ENCODE results near the gene UBE4A.

Gene UBE4A

GRCh38 chr11:118341815-118342489, 17.4 kb upstream of the UBE4A start:
- no peak for FAIRE-seq

GRCh38 chr11:118342503-118343161, 16.8 kb upstream of the UBE4A start, which contains the start of gene CD3D:
CD3D (minus strand) TSS chr11:118342705; CDS start chr11:118342607, 98 bp downstream.
- no peak for FAIRE-seq

- FAIRE-seq: no peak
Measured at GRCh38 chr11:118343248-118343647, 16.2 kb upstream of the UBE4A start.

GRCh38 chr11:118343981-118344515, 15.4 kb upstream of the UBE4A start, which contains the start of gene CD3G:
CD3G (plus strand) TSS chr11:118344344; CDS start chr11:118344424, 80 bp downstream.
- no peak for FAIRE-seq

- no peak for FAIRE-seq
Measured at GRCh38 chr11:118349475-118349874, 9.9 kb upstream of the UBE4A start.

GRCh38 chr11:118353084-118353710, 6.2 kb upstream of the UBE4A start:
- no peak for FAIRE-seq

GRCh38 chr11:118358071-118358470, 1.3 kb upstream of the UBE4A start:
- no peak for FAIRE-seq

GRCh38 chr11:118364956-118365615, 5.7 kb downstream of the UBE4A start:
- FAIRE-seq: no peak

- FAIRE-seq: no peak
Measured at GRCh38 chr11:118366287-118366686, 6.9 kb downstream of the UBE4A start.

- FAIRE-seq: no peak
Measured at GRCh38 chr11:118370774-118371173, 11.4 kb downstream of the UBE4A start.

- no peak for FAIRE-seq
Measured at GRCh38 chr11:118373263-118373662, 13.9 kb downstream of the UBE4A start.

- FAIRE-seq: no peak
Measured at GRCh38 chr11:118373871-118374270, 14.5 kb downstream of the UBE4A start.

- FAIRE-seq: no peak
Measured at GRCh38 chr11:118374729-118375128, 15.3 kb downstream of the UBE4A start.

- no peak for FAIRE-seq
Measured at GRCh38 chr11:118375978-118376377, 16.6 kb downstream of the UBE4A start.

GRCh38 chr11:118379497-118379896, 20.1 kb downstream of the UBE4A start:
- FAIRE-seq: no peak

- FAIRE-seq: no peak
Measured at GRCh38 chr11:118380571-118380970, 21.2 kb downstream of the UBE4A start.

- FAIRE-seq: no peak
Measured at GRCh38 chr11:118382954-118383353, 23.6 kb downstream of the UBE4A start.

- no peak for FAIRE-seq
Measured at GRCh38 chr11:118383657-118384056, 24.3 kb downstream of the UBE4A start.

GRCh38 chr11:118396097-118396501, 36.7 kb downstream of the UBE4A start:
- FAIRE-seq: no peak

GRCh38 chr11:118397448-118397847, 38.0 kb downstream of the UBE4A start:
- no peak for FAIRE-seq

- no peak for FAIRE-seq
Measured at GRCh38 chr11:118398791-118399559, 39.6 kb downstream of the UBE4A start.
